Right lobe of liver (tissue), 6 donors: Measurements from ENCODE around the gene EDC4. TPM values are rescaled to one million over a fixed set of nuclear protein-coding genes. Genes with fewer than 3 reads are reported as not detected.

ENCODE experiments used
- ATAC-seq, 4 donors: fragments of 200-7000 bp; cut with Tn5 transposase; one replicate each; pipeline ENCODE4 v1.9.1; 2020; ENCODE audit warnings: mild to moderate bottlenecking in 4 of 4, moderate library complexity in 4 of 4
- DNase-seq, 3 donors: peaks; one replicate each; pipeline ENCODE4 v3.0.0-alpha.2; 2020
- H3K27ac ChIP-seq, 3 donors: fragments of 200-600 bp; one replicate each; pipeline ENCODE4 v1.8.0; 2022
- H3K27me3 ChIP-seq, 2 donors: fragments of 200-600 bp; one replicate each; pipeline ENCODE4 v1.8.0; 2022
- H3K36me3 ChIP-seq, 4 donors: fragments of 200-600 bp; sonication (generic) in 1 of 4; one replicate each; pipeline versions ENCODE4 v1.5.1 to v1.8.0; 2017 to 2022; ENCODE audit warnings: control low read depth in 1 of 4
- H3K4me1 ChIP-seq, 4 donors: fragments of 200-600 bp; sonication (generic) in 1 of 4; one replicate each; pipeline versions ENCODE4 v1.5.1 to v1.8.0; 2017 to 2022; ENCODE audit warnings: control low read depth in 1 of 4
- H3K4me3 ChIP-seq, 3 donors: fragments of 200-600 bp; one replicate each; pipeline ENCODE4 v1.8.0; 2022
- H3K9me3 ChIP-seq, 4 donors: fragments of 200-600 bp; sonication (generic) in 1 of 4; one replicate each; pipeline versions ENCODE4 v1.5.1 to v1.8.0; 2017 to 2022; ENCODE audit warnings: control low read depth in 1 of 4
- POLR2A ChIP-seq: fragments of 450-650 bp; IDR thresholded peaks from one replicate; pipeline ENCODE4 v1.6.1; 2017; ENCODE audit warnings: antibody characterized with exemption, mild to moderate bottlenecking
- WGBS: methylation state at CpG from one replicate; pipeline ENCODE4 v1.1.6; 2018; ENCODE audit warnings: low coverage, low lambda C conversion rate; ENCODE audit not compliant: insufficient coverage; ENCODE audit errors: missing lambda C conversion rate; 5-methylcytosine and 5-hydroxymethylcytosine counted together
- intact Hi-C, 2 donors: fragments of 100-400 bp; cut with DNase I; formaldehyde crosslinking; loops; one replicate each; pipeline versions ENCODE4 v1.11.2 to v1.14.1; 2022
- total RNA-seq, 6 experiments: library from RNA; depleted of rRNA in 2 of 6; stranded (reverse); fragments of >200 nt in 2 of 6; fragmentation: NEBNext Ultra II Directional in 3 of 6; extraction: Animal tissue kit (Norgen Biotek cat#: 25700) in 3 of 6; gene quantifications; one replicate each; pipeline versions ENCODE4 v1.1.0 to v1.2.4, GENCODE V29; 2016 to 2023
- TF ChIP-seq, protein P1 (sequence below), 4 donors: fragments of 200-600 bp in 3 of 4; fragments of 450-650 bp in 1 of 4; IDR thresholded peaks; one replicate each; pipeline versions ENCODE4 v1.5.1 to v1.8.0; 2016 to 2022; ENCODE audit warnings: antibody characterized with exemption in 4 of 4, mild to moderate bottlenecking in 2 of 4
- donor health status: DM: no; HTN: yes; CAD: no.
- donor health status: DM: no; HTN: no; CAD: no.
- donor health status: DM: no; HTN: no; CAD: no.
- donor health status: DM: no; HTN: yes; CAD: no.
- donor health status: DM: no; HTN: yes; CAD: no.

The EDC4 gene
- total RNA-seq, 6 experiments from 2014 or later: 16.2 to 25.4 (median 19.5) TPM

DNA sequence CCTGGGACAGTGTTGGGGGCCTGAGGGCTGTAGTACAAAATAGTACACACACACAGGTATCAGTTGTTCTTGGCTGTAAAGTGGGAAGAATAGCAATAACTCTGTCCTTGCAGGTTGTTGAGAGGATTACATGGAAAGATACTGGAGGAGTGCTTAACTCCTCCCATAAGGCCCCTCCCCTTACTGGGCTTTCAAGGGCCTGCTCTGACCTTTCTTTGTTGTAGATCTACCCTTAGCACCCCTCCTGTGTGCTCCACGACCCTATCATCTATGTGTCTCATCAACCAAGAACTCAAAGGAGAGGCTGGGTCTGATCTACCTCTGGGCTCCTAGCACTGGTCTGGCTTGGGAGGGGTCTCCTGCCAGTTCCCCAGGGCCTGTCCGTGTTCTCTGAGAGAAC lies 8.3 kb upstream of the EDC4 start:
- WGBS: 86% methylated on average over 1 of the region's 2 CpGs
- no peaks in the 10 kb centered on the region for H3K9me3 ChIP-seq
- H3K27me3 ChIP-seq: no peaks in the 10 kb centered on the region
- peaks cover 0 to 36% (median 5%) of the 10 kb centered on the region in 4 donors for H3K36me3 ChIP-seq
- no peaks in the 10 kb centered on the region for H3K4me1 ChIP-seq
- intact Hi-C loops: no loop called here
- H3K27ac ChIP-seq: no peak overlapping the region
- no peak for DNase-seq
- ATAC-seq: no peak
- TF ChIP-seq, protein P1, sequence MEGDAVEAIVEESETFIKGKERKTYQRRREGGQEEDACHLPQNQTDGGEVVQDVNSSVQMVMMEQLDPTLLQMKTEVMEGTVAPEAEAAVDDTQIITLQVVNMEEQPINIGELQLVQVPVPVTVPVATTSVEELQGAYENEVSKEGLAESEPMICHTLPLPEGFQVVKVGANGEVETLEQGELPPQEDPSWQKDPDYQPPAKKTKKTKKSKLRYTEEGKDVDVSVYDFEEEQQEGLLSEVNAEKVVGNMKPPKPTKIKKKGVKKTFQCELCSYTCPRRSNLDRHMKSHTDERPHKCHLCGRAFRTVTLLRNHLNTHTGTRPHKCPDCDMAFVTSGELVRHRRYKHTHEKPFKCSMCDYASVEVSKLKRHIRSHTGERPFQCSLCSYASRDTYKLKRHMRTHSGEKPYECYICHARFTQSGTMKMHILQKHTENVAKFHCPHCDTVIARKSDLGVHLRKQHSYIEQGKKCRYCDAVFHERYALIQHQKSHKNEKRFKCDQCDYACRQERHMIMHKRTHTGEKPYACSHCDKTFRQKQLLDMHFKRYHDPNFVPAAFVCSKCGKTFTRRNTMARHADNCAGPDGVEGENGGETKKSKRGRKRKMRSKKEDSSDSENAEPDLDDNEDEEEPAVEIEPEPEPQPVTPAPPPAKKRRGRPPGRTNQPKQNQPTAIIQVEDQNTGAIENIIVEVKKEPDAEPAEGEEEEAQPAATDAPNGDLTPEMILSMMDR (IDR thresholded peaks at IDR 0.05): no peak
- TF ChIP-seq POLR2A: no peak
- no peak overlapping the region for H3K4me3 ChIP-seq

DNA sequence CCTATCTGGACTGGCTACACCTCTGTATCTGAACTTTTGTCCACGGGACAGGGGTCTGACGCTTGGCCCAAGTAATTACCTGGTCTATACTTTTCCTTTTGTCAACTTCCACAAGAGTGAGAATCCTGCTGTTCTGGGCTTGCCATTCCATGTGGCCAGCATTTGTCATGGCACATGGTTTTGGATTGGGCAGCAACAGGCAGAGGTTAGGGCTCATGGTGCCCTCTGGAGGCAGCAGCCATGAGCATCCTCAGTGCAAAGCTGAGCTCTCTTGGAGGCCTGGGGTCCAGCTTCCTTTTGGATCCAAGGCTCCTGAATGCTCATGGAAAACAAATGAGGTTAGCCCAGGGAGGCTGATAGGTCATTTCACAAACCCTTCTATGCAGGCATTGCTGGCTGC lies 7.5 kb upstream of the EDC4 start:
- no CpG with 5 or more reads among the region's 2 CpGs for WGBS
- H3K9me3 ChIP-seq: no peaks in the 10 kb centered on the region
- H3K4me3 ChIP-seq: no peak overlapping the region
- DNase-seq (no peak), ATAC-seq (peak; percentile 75 to 84 (median 78))
- peaks cover 0 to 7% (median 0%) of the 10 kb centered on the region in 4 donors for H3K4me1 ChIP-seq
- no peak overlapping the region for H3K27ac ChIP-seq
- intact Hi-C loops: no loop called here
- TF ChIP-seq, protein P1 (IDR thresholded peaks at IDR 0.05): peak; percentile 33 to 64 (median 42)
- TF ChIP-seq POLR2A: no peak
- no peaks in the 10 kb centered on the region for H3K27me3 ChIP-seq
- H3K36me3 ChIP-seq: peaks cover 0 to 36% (median 6%) of the 10 kb centered on the region in 4 donors

DNA sequence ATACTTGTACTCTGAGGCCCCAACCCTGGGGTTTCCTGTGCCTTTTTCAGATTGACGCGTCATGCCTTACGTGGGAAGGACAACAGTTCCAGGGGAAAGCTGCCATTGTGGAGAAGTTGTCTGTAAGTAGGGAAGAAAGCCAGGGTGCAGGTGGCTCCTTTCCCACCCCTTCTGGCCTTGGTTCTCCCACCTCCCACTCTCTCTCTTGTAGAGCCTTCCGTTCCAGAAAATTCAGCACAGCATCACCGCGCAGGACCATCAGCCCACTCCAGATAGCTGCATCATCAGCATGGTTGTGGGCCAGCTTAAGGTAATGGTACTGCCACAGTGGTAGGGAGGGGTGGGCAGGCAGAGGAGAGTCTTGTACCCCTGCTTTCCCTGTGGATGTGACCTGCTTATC lies 4.6 kb upstream of the EDC4 start:
- Histone ChIP-seq H3K27me3 (no peaks in the 10 kb centered on the region), H3K27ac (no peak overlapping the region), H3K4me3 (no peak overlapping the region), H3K9me3 (no peaks in the 10 kb centered on the region), H3K4me1 (peaks cover 0 to 13% (median 4%) of the 10 kb centered on the region in 4 donors), H3K36me3 (peaks cover 0 to 39% (median 6%) of the 10 kb centered on the region in 4 donors)
- no peak for TF ChIP-seq POLR2A
- TF ChIP-seq, protein P1 (IDR thresholded peaks at IDR 0.05): no peak
- DNase-seq (no peak), ATAC-seq (no peak)
- 95% methylated on average over 4 of the region's 6 CpGs for WGBS
- intact Hi-C loops: no loop called here

GRCh38 chr16:67869653-67870052 lies 3.2 kb upstream of the EDC4 start:
- intact Hi-C loops: no loop called here
- peak overlapping the region in 2 of 3 donors; percentile 43 to 66 for H3K27ac ChIP-seq

More at GRCh38 chr16:67869653-67870052, 3.2 kb upstream of the EDC4 start:
- TF ChIP-seq POLR2A: no peak
- TF ChIP-seq, protein P1 (IDR thresholded peaks at IDR 0.05): no peak
- peaks cover 0 to 39% (median 6%) of the 10 kb centered on the region in 4 donors for H3K36me3 ChIP-seq
- WGBS: 31% methylated on average over 5 of the region's 7 CpGs
- DNase-seq: peak in 2 of 3 donors; percentile 59 to 71
- H3K9me3 ChIP-seq: no peaks in the 10 kb centered on the region
- H3K27me3 ChIP-seq: no peaks in the 10 kb centered on the region
- H3K4me1 ChIP-seq: peaks cover 0 to 24% (median 8%) of the 10 kb centered on the region in 4 donors
- ATAC-seq: peak; percentile 7 to 57 (median 42)
- H3K4me3 ChIP-seq: no peak overlapping the region
